Endodermal cell (in vitro differentiated cells): Measurements from ENCODE around the gene ARHGAP26. TPM values are rescaled to one million over a fixed set of nuclear protein-coding genes. Genes with fewer than 3 reads are reported as not detected.

Experiments used
- DNase-seq: peaks from one replicate; pipeline ENCODE4 v3.0.0-alpha.2; 2017
- H3K27ac ChIP-seq: 2 replicates; pipeline ENCODE4 v1.5.1; 2013; ENCODE audit warnings: mild to moderate bottlenecking, low read depth, low read length, moderate library complexity
- H3K27me3 ChIP-seq: 2 replicates; pipeline ENCODE4 v1.6.1; 2013; ENCODE audit warnings: mild to moderate bottlenecking, low read length, moderate library complexity; ENCODE audit not compliant: insufficient read depth, control insufficient read depth, poor library complexity, severe bottlenecking
- H3K36me3 ChIP-seq: 2 replicates; pipeline ENCODE4 v1.7.0; 2013; ENCODE audit warnings: mild to moderate bottlenecking, low read length, moderate library complexity; ENCODE audit not compliant: control insufficient read depth, insufficient read depth
- H3K4me1 ChIP-seq: one replicate; pipeline ENCODE4 v1.7.0; 2013; ENCODE audit warnings: low read length; ENCODE audit not compliant: control insufficient read depth, insufficient read depth
- H3K4me3 ChIP-seq: 2 replicates; pipeline ENCODE4 v1.5.1; 2013; ENCODE audit warnings: mild to moderate bottlenecking, low read length, moderate library complexity
- H3K9ac ChIP-seq: 2 replicates; pipeline ENCODE4 v1.6.1; 2013; ENCODE audit warnings: mild to moderate bottlenecking, low read length, moderate library complexity; ENCODE audit not compliant: poor library complexity, severe bottlenecking; ENCODE audit errors: extremely low read depth
- H3K9me3 ChIP-seq: 2 replicates; pipeline ENCODE4 v1.6.1; 2013; ENCODE audit warnings: mild to moderate bottlenecking, low read length, moderate library complexity; ENCODE audit not compliant: control insufficient read depth
- H3K27ac Mint-ChIP-seq: 2 replicates; pipeline ENCODE4 v1.8.0; 2020; ENCODE audit warnings: mixed read lengths
- H3K27me3 Mint-ChIP-seq: 2 replicates; pipeline ENCODE4 v1.8.0; 2021; ENCODE audit warnings: mild to moderate bottlenecking, mixed read lengths; ENCODE audit not compliant: insufficient read depth
- H3K36me3 Mint-ChIP-seq: 2 replicates; pipeline ENCODE4 v1.8.0; 2020; ENCODE audit warnings: low read depth, mixed read lengths
- H3K4me1 Mint-ChIP-seq: 2 replicates; pipeline ENCODE4 v1.8.0; 2020; ENCODE audit warnings: mixed read lengths
- H3K4me3 Mint-ChIP-seq: 2 replicates; pipeline ENCODE4 v1.8.0; 2020; ENCODE audit warnings: mild to moderate bottlenecking, moderate library complexity, mixed read lengths
- H3K9me3 Mint-ChIP-seq: 2 replicates; pipeline ENCODE4 v1.8.0; 2020; ENCODE audit warnings: mild to moderate bottlenecking, mixed read lengths
- CTCF ChIP-seq: fragments of 200-600 bp; sonication (generic); conservative IDR thresholded peaks from 2 replicates; pipeline ENCODE4 v1.5.0; 2021; ENCODE audit warnings: antibody characterized with exemption, mild to moderate bottlenecking
- WGBS, 2 experiments: methylation state at CpG; one replicate each; pipeline versions ENCODE4 v1.1.5 to v1.1.7; 2013; ENCODE audit warnings: missing lambda C conversion rate in 2 of 2, mixed read lengths in 1 of 2; ENCODE audit not compliant: insufficient coverage in 1 of 2, insufficient read length in 1 of 2; 5-methylcytosine and 5-hydroxymethylcytosine counted together
- total RNA-seq, 2 donors: library from RNA; stranded (reverse); fragmentation: NEBNext Ultra II Directional in 1 of 2; extraction: Animal tissue kit (Norgen Biotek cat#: 25700) in 1 of 2; gene quantifications; 2 replicates in 1 of 2; 3 replicates in 1 of 2; pipeline ENCODE4 v1.2.1, GENCODE V29; 2021

Gene ARHGAP26
- total RNA-seq, 2 donors from 2014 or later: 49.2 to 60.5 TPM

GRCh38 chr5:143156572-143156971 is 386.4 kb downstream of the ARHGAP26 start:
- TF ChIP-seq CTCF: no peak
- Histone ChIP-seq H3K36me3 (no peaks in the 10 kb centered on the region), H3K9ac (no peak overlapping the region), H3K27me3 (no peaks in the 10 kb centered on the region), H3K27ac (no peak overlapping the region), H3K4me3 (no peak overlapping the region), H3K9me3 (no peaks in the 10 kb centered on the region), H3K4me1 (peaks cover 9% of the 10 kb centered on the region)
- peaks cover 7% of the 10 kb centered on the region for H3K36me3 Mint-ChIP-seq
- no peaks in the 10 kb centered on the region for H3K9me3 Mint-ChIP-seq
- no peak overlapping the region for H3K4me3 Mint-ChIP-seq
- 95% methylated on average over 4 of the region's 4 CpGs for WGBS, 2 experiments
- no peak for DNase-seq
- H3K4me1 Mint-ChIP-seq: peaks cover 24% of the 10 kb centered on the region
- no peak overlapping the region for H3K27ac Mint-ChIP-seq
- no peaks in the 10 kb centered on the region for H3K27me3 Mint-ChIP-seq

GRCh38 chr5:143159031-143159430 is 388.9 kb downstream of the ARHGAP26 start:
- TF ChIP-seq CTCF: no peak
- no peak for DNase-seq
- H3K27ac Mint-ChIP-seq: no peak overlapping the region
- H3K4me1 Mint-ChIP-seq: peaks cover 19% of the 10 kb centered on the region
- H3K27me3 ChIP-seq: no peaks in the 10 kb centered on the region
- H3K4me1 ChIP-seq: peaks cover 9% of the 10 kb centered on the region
- no peaks in the 10 kb centered on the region for H3K27me3 Mint-ChIP-seq
- no peak overlapping the region for H3K4me3 ChIP-seq
- no peak overlapping the region for H3K27ac ChIP-seq
- no peak overlapping the region for H3K4me3 Mint-ChIP-seq
- 77 to 88% methylated on average over 3 of the region's 3 CpGs for WGBS, 2 experiments
- H3K9me3 Mint-ChIP-seq: peaks cover 2% of the 10 kb centered on the region
- peaks cover 5% of the 10 kb centered on the region for H3K36me3 Mint-ChIP-seq
- no peaks in the 10 kb centered on the region for H3K36me3 ChIP-seq
- no peak overlapping the region for H3K9ac ChIP-seq
- H3K9me3 ChIP-seq: no peaks in the 10 kb centered on the region

- no peak for TF ChIP-seq CTCF
- H3K4me3 ChIP-seq: no peak overlapping the region
- H3K9me3 ChIP-seq: no peaks in the 10 kb centered on the region
- Mint-ChIP-seq H3K4me1 (peaks cover 4% of the 10 kb centered on the region), H3K4me3 (no peak overlapping the region), H3K36me3 (peaks cover 5% of the 10 kb centered on the region), H3K27me3 (no peaks in the 10 kb centered on the region), H3K27ac (no peak overlapping the region), H3K9me3 (peaks cover 2% of the 10 kb centered on the region)
- 88 to 100% methylated on average over 3 to 5 of the region's 5 CpGs for WGBS, 2 experiments
- no peaks in the 10 kb centered on the region for H3K36me3 ChIP-seq
- H3K4me1 ChIP-seq: peaks cover 4% of the 10 kb centered on the region
- no peaks in the 10 kb centered on the region for H3K27me3 ChIP-seq
- no peak overlapping the region for H3K9ac ChIP-seq
- no peak overlapping the region for H3K27ac ChIP-seq
- no peak for DNase-seq
Measured at GRCh38 chr5:143161885-143162540, 391.8 kb downstream of the ARHGAP26 start.
